Measurements from ENCODE around the gene DDX21. TPM values are rescaled to one million over a fixed set of nuclear protein-coding genes. Genes with fewer than 3 reads are reported as not detected.

Gene DDX21
- total RNA-seq, 1 experiment from 2014 or later: 153 TPM

- RAD21 ChIA-PET (ENCODE audit: low non-redundant PET in 1 of 2, low total read pairs in 2 of 2, uncharacterized antibody in 2 of 2, unreplicated experiment in 2 of 2): no interaction called here
- H4K20me1 ChIP-seq (ENCODE audit: insufficient read depth): no peaks in the 10 kb centered on the region
Measured at GRCh38 chr10:69033256-69033655, 77.3 kb downstream of the DDX21 start.

More at GRCh38 chr10:69033256-69033655, 77.3 kb downstream of the DDX21 start:
- no peaks in the 10 kb centered on the region for H3K27me3 ChIP-seq (ENCODE audit: insufficient read depth, low read length)
- H3K4me2 ChIP-seq (ENCODE audit: low read length): no peak overlapping the region
- ATAC-seq (no peak), DNase-seq (ENCODE audit: low read depth, low spot score) (no peak)
- no peaks in the 10 kb centered on the region for H3K4me1 ChIP-seq (ENCODE audit: control insufficient read depth in 1 of 2, insufficient read depth in 2 of 2, low read length in 2 of 2)
- no peak overlapping the region for H3K27ac ChIP-seq (ENCODE audit: low read depth, low read length)
- POLR2A ChIA-PET: no interaction called here
- intact Hi-C loops (cut with micrococcal nuclease): no loop called here
- no peaks in the 10 kb centered on the region for H3K9me2 ChIP-seq (ENCODE audit: insufficient read depth)
- no peaks in the 10 kb centered on the region for H3K36me3 ChIP-seq (ENCODE audit: control insufficient read depth in 1 of 2, insufficient read depth in 2 of 2, low read length in 2 of 2)
- CTCF ChIA-PET: no interaction called here
- TF ChIP-seq JUND (IDR thresholded peaks at IDR 0.05) (no peak), CBX3 (IDR thresholded peaks at IDR 0.05; ENCODE audit: low read depth) (no peak), POLR2AphosphoS5 (IDR thresholded peaks at IDR 0.05; ENCODE audit: low read depth, low read length) (no peak)
- no peak overlapping the region for H2AFZ ChIP-seq (ENCODE audit: low read depth, low read length, poor library complexity, severe bottlenecking)
- no TSS peak for BruUV-seq (replicated peaks)
- H3K79me2 ChIP-seq (ENCODE audit: insufficient read depth, low read length): no peaks in the 10 kb centered on the region
- H3K4me3 ChIP-seq (replicated peaks in 1 of 2; ENCODE audit: low read depth in 1 of 2, low read length in 2 of 2): no peak overlapping the region
- no peaks in the 10 kb centered on the region for H3K9me3 ChIP-seq (ENCODE audit: control insufficient read depth in 1 of 2, insufficient read depth in 1 of 2, low read depth in 1 of 2, low read length in 2 of 2)
- no peak overlapping the region for H3K9ac ChIP-seq (ENCODE audit: low read length)

Other genes starting within 250 kb of the DDX21 start
- 84.4 TPM for gene CCAR1, start 234.9 kb upstream of the DDX21 start, total RNA-seq (2021; ENCODE audit: unreplicated experiment)
- gene STOX1, start 128.6 kb upstream of the DDX21 start, total RNA-seq (2021; ENCODE audit: unreplicated experiment): 5.9 TPM
- gene DDX50, start 54.9 kb upstream of the DDX21 start, total RNA-seq (2021; ENCODE audit: unreplicated experiment): 25.6 TPM
- 26.9 TPM for gene KIFBP, start 32.6 kb downstream of the DDX21 start, total RNA-seq (2021; ENCODE audit: unreplicated experiment)
- gene SRGN, start 131.9 kb downstream of the DDX21 start, total RNA-seq (2021; ENCODE audit: unreplicated experiment): 1.8 TPM
- 65.1 TPM for gene VPS26A, start 168.0 kb downstream of the DDX21 start, total RNA-seq (2021; ENCODE audit: unreplicated experiment)
- 59.7 TPM for gene SUPV3L1, start 224.1 kb downstream of the DDX21 start, total RNA-seq (2021; ENCODE audit: unreplicated experiment)

All from HCT116 (cell line).